Memory B cell (primary cell): ENCODE measurements around the gene PJA1.

Experiments
- ATAC-seq: fragments of 150-1000 bp; cut with Tn5 transposase; 2 replicates; pipeline ENCODE4 v1.10.0; 2021; ENCODE audit warnings: low read depth, mild to moderate bottlenecking, moderate library complexity
- DNase-seq, 2 donors: peaks; one replicate each; pipeline ENCODE4 v3.0.0; 2022; ENCODE audit warnings: low spot score in 2 of 2
- H3K27ac Mint-ChIP-seq: one replicate; pipeline ENCODE4 v1.8.0; 2022; ENCODE audit warnings: mild to moderate bottlenecking, moderate library complexity, mixed read lengths
- H3K27me3 Mint-ChIP-seq: one replicate; pipeline ENCODE4 v1.8.0; 2022; ENCODE audit warnings: mixed read lengths
- H3K36me3 Mint-ChIP-seq: one replicate; pipeline ENCODE4 v1.8.0; 2022; ENCODE audit warnings: mild to moderate bottlenecking, mixed read lengths
- H3K4me1 Mint-ChIP-seq: one replicate; pipeline ENCODE4 v1.8.0; 2022; ENCODE audit warnings: mixed read lengths
- H3K4me3 Mint-ChIP-seq: one replicate; pipeline ENCODE4 v1.8.0; 2022; ENCODE audit warnings: mild to moderate bottlenecking, moderate library complexity, mixed read lengths
- H3K9me3 Mint-ChIP-seq: one replicate; pipeline ENCODE4 v1.8.0; 2022; ENCODE audit warnings: mixed read lengths

Gene PJA1, protein sequence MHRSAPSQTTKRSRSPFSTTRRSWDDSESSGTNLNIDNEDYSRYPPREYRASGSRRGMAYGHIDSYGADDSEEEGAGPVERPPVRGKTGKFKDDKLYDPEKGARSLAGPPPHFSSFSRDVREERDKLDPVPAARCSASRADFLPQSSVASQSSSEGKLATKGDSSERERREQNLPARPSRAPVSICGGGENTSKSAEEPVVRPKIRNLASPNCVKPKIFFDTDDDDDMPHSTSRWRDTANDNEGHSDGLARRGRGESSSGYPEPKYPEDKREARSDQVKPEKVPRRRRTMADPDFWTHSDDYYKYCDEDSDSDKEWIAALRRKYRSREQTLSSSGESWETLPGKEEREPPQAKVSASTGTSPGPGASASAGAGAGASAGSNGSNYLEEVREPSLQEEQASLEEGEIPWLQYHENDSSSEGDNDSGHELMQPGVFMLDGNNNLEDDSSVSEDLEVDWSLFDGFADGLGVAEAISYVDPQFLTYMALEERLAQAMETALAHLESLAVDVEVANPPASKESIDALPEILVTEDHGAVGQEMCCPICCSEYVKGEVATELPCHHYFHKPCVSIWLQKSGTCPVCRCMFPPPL

DNA sequence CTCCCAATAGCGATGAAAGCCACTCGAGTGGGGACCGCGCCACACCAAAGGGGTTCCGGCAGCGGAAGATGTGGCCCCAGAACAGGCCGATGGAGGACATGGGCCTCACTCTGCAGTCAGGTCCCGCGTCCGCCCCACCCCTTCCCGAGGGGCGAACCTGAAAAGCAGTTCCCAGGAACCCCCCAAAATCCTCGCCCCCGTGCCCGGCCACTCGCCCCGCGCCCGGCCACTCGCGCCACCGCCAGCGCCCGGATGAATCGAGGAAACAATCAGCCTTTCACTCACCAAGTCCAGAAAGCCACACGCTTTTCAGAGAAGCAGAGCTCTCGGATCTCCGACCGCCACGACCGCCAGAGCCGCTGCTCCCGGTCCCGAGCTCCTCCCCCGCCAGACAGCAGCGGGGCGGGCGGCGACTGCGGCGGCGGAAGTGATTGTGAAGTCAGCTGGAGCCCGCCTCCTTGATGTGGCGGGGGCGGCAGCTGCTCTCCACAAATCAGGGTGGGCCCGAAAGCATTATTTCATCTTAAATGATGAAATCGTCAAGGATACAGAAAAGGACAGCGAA lies at the start of gene PJA1:
Gene PJA1, minus strand, starts transcription at position 367 of the 565 bp plus-strand sequence. CDS start 2,380 bp downstream, outside the sequence.
- H3K4me3 Mint-ChIP-seq = peak within 1 kb of the TSS; percentile 91
- peak; percentile 43 to 45 for DNase-seq

DNA sequence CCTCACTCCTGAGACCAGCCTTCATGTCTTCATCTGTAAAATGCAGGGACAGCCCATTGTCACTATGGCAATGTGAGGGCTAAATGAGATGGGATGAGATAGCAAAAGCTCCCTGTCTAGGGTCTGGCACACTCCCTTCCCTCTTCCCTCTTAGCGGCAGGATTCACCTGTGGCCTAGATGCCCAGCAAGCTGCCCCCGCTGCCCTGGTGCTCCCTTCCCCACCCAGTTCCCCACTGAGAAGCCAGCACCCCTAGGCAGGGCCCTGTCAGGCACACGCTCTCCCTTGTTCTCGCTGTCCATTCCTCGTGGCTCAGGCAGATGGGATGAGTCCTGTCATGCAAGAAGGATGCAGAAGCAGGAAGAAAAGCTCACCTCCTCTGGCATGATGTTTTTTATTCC lies 49.2 kb upstream of the PJA1 start:
- no peaks in the 10 kb centered on the region for H3K4me1 Mint-ChIP-seq
- DNase-seq = no peak
- no peak overlapping the region for H3K4me3 Mint-ChIP-seq
- H3K27me3 Mint-ChIP-seq = peaks cover 3% of the 10 kb centered on the region
- H3K9me3 Mint-ChIP-seq = no peaks in the 10 kb centered on the region
- ATAC-seq = no peak
- H3K36me3 Mint-ChIP-seq = no peaks in the 10 kb centered on the region
- H3K27ac Mint-ChIP-seq = no peak overlapping the region

More for the DNA sequence above, at the start of gene PJA1:
- Mint-ChIP-seq H3K27ac (peak within 1 kb of the TSS; percentile 91), H3K27me3 (no peaks in the 10 kb centered on the region), H3K9me3 (no peaks in the 10 kb centered on the region), H3K36me3 (peaks cover 7% of the 10 kb centered on the region), H3K4me1 (peaks cover 19% of the 10 kb centered on the region)
- peak; percentile 85 for ATAC-seq

DNA sequence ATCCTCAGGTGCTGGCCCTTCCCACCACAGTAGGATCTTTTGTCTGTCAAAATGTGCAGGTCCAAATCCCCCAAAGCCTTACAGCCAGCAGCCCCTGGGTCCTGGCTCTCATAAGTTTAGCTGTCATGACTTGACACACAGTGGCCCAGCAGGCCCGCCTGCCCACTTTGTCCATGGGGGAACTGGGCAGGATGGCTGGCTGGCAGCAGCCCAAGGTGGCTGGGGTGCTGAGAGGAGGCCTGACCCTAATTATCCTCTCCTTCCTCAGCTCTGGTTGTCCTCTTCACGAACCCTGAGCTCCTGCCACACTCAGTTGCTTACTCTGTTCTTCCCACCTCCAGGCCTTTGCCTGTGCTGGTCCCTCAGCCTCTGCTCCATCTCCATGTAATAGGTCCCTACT lies 46.4 kb upstream of the PJA1 start:
- Mint-ChIP-seq H3K36me3 (no peaks in the 10 kb centered on the region), H3K27ac (no peak overlapping the region), H3K27me3 (peaks cover 5% of the 10 kb centered on the region), H3K4me1 (no peaks in the 10 kb centered on the region), H3K9me3 (no peaks in the 10 kb centered on the region), H3K4me3 (no peak overlapping the region)
- ATAC-seq = no peak
- DNase-seq = no peak

DNA sequence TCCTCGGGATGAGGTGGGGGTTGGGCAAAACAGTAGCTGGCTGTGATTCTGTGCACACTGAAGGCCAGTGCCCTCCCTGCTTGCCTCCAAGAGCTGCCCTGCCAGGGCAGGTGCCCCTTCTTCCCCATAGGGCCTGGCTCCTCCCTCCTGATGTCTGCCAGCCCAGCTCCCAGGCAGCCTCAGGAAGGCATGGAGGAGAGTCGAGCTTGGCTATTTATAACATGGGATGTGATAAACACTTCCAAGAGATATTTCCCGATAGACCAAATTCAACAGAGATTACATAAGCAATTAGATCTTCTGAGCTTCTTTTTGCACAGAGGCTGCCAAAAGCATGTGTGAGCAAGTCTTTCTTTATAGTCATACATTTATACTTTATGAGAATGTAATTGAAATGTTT lies 45.3 kb upstream of the PJA1 start:
- Mint-ChIP-seq H3K4me3 (no peak overlapping the region), H3K36me3 (no peaks in the 10 kb centered on the region), H3K27ac (no peak overlapping the region), H3K9me3 (no peaks in the 10 kb centered on the region), H3K4me1 (no peaks in the 10 kb centered on the region), H3K27me3 (peaks cover 5% of the 10 kb centered on the region)
- ATAC-seq (no peak), DNase-seq (no peak)

DNA sequence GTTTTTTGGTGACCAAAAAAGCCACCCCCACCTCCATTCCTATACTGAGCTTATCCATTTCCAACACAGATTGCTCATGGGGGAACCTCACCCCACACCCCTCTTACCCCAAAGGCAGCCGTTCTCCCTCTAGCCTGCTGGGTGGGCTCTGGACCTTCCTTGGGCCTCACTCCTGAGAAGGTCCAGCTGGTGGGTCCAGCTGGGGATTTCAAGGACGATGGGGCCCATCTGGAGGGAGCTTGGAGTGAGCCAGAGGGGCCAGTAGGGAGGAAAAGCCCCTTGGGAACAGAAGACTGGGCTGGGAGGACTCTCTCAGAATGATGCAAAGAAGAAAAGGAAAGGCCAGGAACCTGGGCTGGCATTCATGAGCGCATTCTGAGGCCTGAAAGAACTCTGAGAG lies 42.0 kb upstream of the PJA1 start:
- DNase-seq = no peak
- Mint-ChIP-seq H3K27me3 (peaks cover 5% of the 10 kb centered on the region), H3K4me3 (no peak overlapping the region), H3K4me1 (no peaks in the 10 kb centered on the region), H3K36me3 (no peaks in the 10 kb centered on the region), H3K27ac (no peak overlapping the region), H3K9me3 (no peaks in the 10 kb centered on the region)
- no peak for ATAC-seq

DNA sequence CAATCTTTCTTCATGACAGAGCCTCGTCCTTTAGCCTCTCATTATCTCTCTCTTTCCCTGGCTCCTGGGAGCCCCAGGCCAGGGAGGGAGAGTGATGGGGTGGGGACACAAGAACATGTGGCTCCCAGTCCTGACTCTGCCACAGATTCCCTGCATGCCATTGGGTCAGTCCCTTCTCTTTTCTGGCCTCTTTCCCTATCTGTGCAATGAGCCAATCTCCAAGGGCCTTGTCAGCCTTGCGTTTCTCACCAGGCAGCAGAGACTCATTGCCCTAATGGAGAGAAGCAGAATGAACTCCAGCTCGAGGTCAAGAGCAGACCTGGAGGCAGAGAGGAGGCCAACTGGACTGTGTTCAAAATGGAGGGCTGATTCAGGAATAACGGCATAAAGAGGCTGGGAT lies 38.4 kb upstream of the PJA1 start:
- Mint-ChIP-seq H3K4me3 (no peak overlapping the region), H3K36me3 (no peaks in the 10 kb centered on the region), H3K4me1 (no peaks in the 10 kb centered on the region), H3K27ac (no peak overlapping the region), H3K9me3 (no peaks in the 10 kb centered on the region), H3K27me3 (peaks cover 1% of the 10 kb centered on the region)
- ATAC-seq = no peak
- DNase-seq = no peak

DNA sequence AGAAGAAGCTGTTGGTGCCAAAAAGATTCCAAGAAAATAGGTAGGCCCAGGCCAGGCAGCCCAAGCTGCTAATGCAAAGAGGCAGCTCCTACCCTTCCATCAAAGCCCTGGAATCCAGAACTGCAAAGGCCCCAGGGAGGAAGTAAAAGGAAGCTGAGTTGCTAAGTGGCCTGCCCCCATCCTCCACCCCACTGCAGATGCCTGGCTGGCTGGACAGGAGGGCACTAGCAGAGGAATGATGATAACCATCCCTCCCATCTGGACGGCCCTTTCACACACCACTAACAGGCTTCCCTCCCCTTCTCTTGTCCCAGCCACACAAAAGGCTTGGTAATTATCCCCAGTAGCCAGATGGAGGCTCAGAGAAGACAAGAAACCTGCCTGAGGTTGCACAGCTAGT lies 32.4 kb upstream of the PJA1 start:
- H3K27me3 Mint-ChIP-seq = no peaks in the 10 kb centered on the region
- H3K4me1 Mint-ChIP-seq = no peaks in the 10 kb centered on the region
- ATAC-seq (no peak), DNase-seq (no peak)
- H3K4me3 Mint-ChIP-seq = no peak overlapping the region
- no peak overlapping the region for H3K27ac Mint-ChIP-seq
- no peaks in the 10 kb centered on the region for H3K36me3 Mint-ChIP-seq
- no peaks in the 10 kb centered on the region for H3K9me3 Mint-ChIP-seq

DNA sequence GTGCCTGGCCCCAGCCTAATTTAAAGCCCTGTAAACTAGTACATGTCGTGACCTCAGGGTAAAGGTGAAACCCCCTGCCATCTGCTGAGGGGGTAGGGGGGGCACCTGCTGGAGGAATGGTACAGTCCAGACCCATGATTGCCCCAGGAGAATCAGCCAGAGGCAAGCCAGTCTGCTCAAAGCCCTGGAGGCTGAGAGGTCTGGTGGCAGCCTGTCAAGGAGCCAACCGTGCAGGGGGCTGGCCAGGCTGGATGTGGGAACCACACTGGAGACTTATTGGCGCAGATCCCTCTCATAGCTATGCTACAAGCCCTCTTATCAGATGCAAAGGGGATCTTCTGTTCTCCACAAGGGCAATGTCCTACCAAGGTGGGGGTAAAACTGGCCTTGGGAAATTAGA lies 31.4 kb upstream of the PJA1 start:
- no peaks in the 10 kb centered on the region for H3K9me3 Mint-ChIP-seq
- DNase-seq (no peak), ATAC-seq (no peak)
- no peaks in the 10 kb centered on the region for H3K36me3 Mint-ChIP-seq
- H3K27ac Mint-ChIP-seq = no peak overlapping the region
- no peak overlapping the region for H3K4me3 Mint-ChIP-seq
- no peaks in the 10 kb centered on the region for H3K27me3 Mint-ChIP-seq
- no peaks in the 10 kb centered on the region for H3K4me1 Mint-ChIP-seq

DNA sequence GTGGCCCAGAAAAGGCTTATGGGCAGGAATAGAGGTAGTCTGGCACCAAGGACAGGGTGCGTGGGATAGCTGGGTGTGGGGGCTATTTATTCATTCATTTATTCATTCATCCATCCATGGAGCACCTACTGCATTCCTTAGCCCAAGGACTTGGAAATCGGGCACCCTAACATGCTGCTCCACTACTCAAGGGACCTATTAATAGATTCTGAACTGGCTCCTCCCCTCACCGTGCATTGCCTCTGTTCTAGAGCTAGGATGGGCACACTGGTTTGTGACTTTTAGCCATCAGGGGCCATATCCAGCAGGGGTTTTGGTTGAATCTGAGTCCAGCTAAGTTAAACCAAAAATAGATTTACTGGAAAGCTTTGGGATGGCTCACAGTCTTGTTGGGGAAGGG lies 30.6 kb upstream of the PJA1 start:
- Mint-ChIP-seq H3K4me1 (no peaks in the 10 kb centered on the region), H3K27me3 (no peaks in the 10 kb centered on the region), H3K9me3 (no peaks in the 10 kb centered on the region), H3K4me3 (no peak overlapping the region), H3K27ac (no peak overlapping the region), H3K36me3 (no peaks in the 10 kb centered on the region)
- ATAC-seq = no peak
- no peak for DNase-seq

DNA sequence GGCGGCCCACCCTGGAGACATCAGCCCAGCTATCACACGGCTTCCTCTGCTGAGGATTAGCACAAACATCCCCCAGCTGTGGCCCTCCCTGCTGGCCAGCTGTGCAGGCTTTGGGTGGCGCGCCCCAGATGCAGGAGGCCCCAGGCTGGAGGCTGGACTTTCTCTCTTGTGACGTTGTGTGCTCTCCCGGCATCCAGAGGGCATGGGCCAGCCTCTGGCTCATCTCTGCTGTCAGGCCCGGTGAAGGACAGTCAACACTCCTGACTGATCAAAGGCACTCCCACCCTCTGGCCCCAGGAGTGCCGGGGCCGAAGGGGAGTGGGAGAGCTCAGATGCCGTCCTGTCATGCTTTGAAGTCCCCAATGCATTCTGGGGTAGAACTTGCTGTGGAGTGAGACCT lies 29.9 kb upstream of the PJA1 start:
- no peak overlapping the region for H3K27ac Mint-ChIP-seq
- DNase-seq = no peak
- H3K27me3 Mint-ChIP-seq = no peaks in the 10 kb centered on the region
- no peaks in the 10 kb centered on the region for H3K36me3 Mint-ChIP-seq
- no peak for ATAC-seq
- no peaks in the 10 kb centered on the region for H3K9me3 Mint-ChIP-seq
- H3K4me1 Mint-ChIP-seq = no peaks in the 10 kb centered on the region
- H3K4me3 Mint-ChIP-seq = no peak overlapping the region

DNA sequence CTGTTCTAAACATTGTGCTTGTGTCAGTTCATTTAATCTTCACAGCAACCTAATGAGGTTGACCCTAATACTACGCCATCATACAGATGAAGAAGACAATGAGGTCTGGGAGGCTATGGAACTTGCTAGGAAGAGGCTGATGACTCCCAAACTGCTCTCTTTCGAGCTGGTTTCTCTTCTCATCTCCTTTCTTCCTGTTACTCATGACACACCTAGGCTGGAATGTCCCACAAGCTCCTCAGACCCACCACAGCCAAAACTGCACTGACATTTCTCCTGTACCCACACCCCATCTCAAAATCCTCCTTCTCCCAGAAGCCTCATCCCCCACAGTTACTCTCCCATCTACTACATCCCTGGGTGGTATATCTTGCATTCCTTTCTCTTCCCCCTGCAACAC lies 27.4 kb upstream of the PJA1 start:
- Mint-ChIP-seq H3K9me3 (no peaks in the 10 kb centered on the region), H3K36me3 (no peaks in the 10 kb centered on the region), H3K4me3 (no peak overlapping the region), H3K4me1 (no peaks in the 10 kb centered on the region), H3K27ac (no peak overlapping the region), H3K27me3 (no peaks in the 10 kb centered on the region)
- no peak for ATAC-seq
- DNase-seq = no peak

DNA sequence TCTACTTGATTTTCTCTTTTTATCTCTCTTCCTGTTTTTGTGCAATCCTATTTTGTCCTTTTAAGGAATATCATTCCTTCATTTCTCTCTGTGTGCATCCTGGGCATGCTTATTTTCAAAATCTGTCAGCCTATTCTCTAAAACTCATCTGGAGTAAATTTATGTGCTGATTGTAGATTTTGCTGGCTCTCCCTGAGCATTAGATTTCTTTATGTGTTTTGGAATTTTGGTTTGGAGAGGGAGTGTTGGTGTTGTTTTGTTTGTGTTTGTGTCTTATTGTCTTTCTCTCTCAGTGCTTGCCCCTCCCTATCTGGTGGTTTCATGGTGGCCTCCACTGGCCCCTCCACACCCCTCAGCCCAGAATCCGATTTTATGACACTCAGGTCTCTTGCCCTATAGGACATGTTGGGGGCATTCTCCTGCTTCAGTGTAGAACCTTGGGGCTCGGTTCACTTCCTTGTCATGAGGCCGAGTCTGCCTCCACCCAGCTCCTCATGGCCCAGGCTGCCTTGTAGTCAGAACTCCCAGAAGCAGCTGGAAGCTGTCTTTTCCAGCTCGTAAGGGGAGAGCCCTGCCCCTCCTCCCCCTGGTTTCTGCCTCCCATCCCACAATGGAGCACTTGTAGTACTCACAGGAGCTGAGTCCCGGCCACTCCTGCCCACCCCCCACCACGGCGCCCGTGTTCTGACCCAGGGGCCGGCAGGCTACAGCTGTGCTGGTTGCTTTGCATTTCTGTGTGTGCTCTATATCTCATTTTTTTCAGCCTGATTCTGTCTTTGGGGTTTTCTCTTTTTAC lies 24.5 kb upstream of the PJA1 start:
- Mint-ChIP-seq H3K4me3 (no peak overlapping the region), H3K27ac (no peak overlapping the region), H3K4me1 (no peaks in the 10 kb centered on the region), H3K36me3 (no peaks in the 10 kb centered on the region), H3K9me3 (no peaks in the 10 kb centered on the region), H3K27me3 (no peaks in the 10 kb centered on the region)
- ATAC-seq = no peak
- no peak for DNase-seq

DNA sequence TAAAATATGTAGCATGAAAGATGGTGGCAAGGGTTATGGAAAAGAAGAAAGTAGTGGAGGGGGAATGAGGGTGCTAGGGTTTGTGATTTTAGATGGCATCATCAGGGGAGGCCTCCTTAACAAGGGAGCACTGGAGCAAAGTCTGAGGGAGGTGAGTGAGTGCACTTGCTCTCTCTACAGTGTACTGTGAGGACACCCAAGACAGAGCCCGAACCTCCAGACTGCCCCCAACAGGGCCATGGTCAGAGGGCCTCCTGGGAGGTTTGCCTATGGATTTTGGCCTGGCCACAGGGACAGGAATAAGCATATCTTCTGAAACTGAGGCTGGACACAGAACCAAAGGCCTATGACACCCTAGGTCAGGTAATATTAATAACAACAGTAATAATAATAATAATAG lies 21.4 kb upstream of the PJA1 start:
- no peaks in the 10 kb centered on the region for H3K27me3 Mint-ChIP-seq
- H3K4me1 Mint-ChIP-seq = no peaks in the 10 kb centered on the region
- ATAC-seq = no peak
- H3K27ac Mint-ChIP-seq = no peak overlapping the region
- H3K4me3 Mint-ChIP-seq = no peak overlapping the region
- DNase-seq = no peak
- H3K36me3 Mint-ChIP-seq = no peaks in the 10 kb centered on the region
- H3K9me3 Mint-ChIP-seq = no peaks in the 10 kb centered on the region

DNA sequence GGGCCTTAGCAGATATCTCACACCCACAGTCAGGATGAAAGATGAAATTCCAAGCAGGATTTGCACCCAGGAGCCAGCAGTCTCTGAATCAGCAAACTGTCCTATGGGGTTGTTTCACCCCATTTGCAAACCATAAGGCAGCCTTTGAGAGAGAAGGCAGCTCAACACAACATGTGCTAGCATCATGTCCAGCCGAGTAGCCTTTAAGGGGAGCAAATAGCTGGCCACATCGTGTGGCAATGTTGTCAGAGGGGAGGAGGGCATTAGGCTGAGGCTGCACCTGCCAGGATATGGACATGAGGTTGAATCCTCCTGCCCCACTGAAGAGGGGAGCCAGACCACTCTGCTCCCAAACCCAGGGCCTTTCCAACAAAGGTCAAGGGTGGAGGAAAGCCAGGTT lies 20.6 kb upstream of the PJA1 start:
- Mint-ChIP-seq H3K4me3 (no peak overlapping the region), H3K27me3 (peaks cover 5% of the 10 kb centered on the region), H3K4me1 (no peaks in the 10 kb centered on the region), H3K36me3 (no peaks in the 10 kb centered on the region), H3K27ac (no peak overlapping the region), H3K9me3 (no peaks in the 10 kb centered on the region)
- no peak for DNase-seq
- no peak for ATAC-seq
